ENCODE measurements around the gene HOXB8.

DNA sequence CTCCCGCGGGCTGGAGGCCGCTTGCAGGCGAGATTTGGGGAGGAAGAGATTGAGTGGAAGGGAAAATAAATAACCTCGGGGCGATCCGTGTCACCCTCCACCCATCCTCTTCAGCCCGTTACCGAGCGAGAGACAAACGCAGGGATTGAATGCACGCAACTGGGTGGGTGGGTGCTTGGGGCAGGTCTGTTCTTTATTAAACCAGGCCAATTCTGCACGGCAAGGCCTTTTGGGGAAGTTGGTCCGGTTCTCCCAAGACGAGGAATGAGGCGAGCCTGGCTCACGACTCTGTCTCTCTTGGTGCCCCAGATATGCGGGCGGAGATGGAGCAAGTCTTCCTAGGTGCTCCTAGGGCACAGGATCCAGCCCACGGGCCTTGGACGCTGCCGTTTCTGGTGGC is 3.9 kb downstream of the HOXB8 start:
- TF ChIP-seq, protein P1, sequence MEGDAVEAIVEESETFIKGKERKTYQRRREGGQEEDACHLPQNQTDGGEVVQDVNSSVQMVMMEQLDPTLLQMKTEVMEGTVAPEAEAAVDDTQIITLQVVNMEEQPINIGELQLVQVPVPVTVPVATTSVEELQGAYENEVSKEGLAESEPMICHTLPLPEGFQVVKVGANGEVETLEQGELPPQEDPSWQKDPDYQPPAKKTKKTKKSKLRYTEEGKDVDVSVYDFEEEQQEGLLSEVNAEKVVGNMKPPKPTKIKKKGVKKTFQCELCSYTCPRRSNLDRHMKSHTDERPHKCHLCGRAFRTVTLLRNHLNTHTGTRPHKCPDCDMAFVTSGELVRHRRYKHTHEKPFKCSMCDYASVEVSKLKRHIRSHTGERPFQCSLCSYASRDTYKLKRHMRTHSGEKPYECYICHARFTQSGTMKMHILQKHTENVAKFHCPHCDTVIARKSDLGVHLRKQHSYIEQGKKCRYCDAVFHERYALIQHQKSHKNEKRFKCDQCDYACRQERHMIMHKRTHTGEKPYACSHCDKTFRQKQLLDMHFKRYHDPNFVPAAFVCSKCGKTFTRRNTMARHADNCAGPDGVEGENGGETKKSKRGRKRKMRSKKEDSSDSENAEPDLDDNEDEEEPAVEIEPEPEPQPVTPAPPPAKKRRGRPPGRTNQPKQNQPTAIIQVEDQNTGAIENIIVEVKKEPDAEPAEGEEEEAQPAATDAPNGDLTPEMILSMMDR (IDR thresholded peaks at IDR 0.05; ENCODE audit: insufficient read depth, low read length, poor library complexity, severe bottlenecking) = no peak
- no peak for TF ChIP-seq EZH2phosphoT487 (conservative IDR thresholded peaks at IDR 0.05; ENCODE audit: low read length)

All from SU-DHL-6 (cell line).